ENCODE results near the gene B3GNT7. TPM values are rescaled to one million over a fixed set of nuclear protein-coding genes. Genes with fewer than 3 reads are reported as not detected.
"Not testable (repeated sequence)": the region's sequence is repeated elsewhere in the genome, so short reads cannot be mapped to it uniquely, and the experiment has no call there.

The B3GNT7 gene
- total RNA-seq, 4 donors from 2014 or later, result 3.0 to 5.7 (median 3.6) TPM

DNA sequence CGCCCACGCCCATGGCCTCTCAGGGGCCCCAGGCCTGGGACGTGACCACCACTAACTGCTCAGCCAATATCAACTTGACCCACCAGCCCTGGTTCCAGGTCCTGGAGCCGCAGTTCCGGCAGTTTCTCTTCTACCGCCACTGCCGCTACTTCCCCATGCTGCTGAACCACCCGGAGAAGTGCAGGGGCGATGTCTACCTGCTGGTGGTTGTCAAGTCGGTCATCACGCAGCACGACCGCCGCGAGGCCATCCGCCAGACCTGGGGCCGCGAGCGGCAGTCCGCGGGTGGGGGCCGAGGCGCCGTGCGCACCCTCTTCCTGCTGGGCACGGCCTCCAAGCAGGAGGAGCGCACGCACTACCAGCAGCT is 2.4 kb downstream of the B3GNT7 start:
- ATAC-seq, result no peak
- H3K27me3 ChIP-seq, result peaks cover 40% of the 10 kb centered on the region
- 90% methylated on average over 3 of the region's 28 CpGs; no CpG with 5 or more reads in 1 of the 2 donors for WGBS, 2 donors (ENCODE audit: low coverage in 1 of 2)
- TF ChIP-seq POLR2AphosphoS5 (IDR thresholded peaks at IDR 0.05) (no peak), EP300 (IDR thresholded peaks at IDR 0.05) (no peak), POLR2A (IDR thresholded peaks at IDR 0.05) (no peak)
- TF ChIP-seq, protein P1, sequence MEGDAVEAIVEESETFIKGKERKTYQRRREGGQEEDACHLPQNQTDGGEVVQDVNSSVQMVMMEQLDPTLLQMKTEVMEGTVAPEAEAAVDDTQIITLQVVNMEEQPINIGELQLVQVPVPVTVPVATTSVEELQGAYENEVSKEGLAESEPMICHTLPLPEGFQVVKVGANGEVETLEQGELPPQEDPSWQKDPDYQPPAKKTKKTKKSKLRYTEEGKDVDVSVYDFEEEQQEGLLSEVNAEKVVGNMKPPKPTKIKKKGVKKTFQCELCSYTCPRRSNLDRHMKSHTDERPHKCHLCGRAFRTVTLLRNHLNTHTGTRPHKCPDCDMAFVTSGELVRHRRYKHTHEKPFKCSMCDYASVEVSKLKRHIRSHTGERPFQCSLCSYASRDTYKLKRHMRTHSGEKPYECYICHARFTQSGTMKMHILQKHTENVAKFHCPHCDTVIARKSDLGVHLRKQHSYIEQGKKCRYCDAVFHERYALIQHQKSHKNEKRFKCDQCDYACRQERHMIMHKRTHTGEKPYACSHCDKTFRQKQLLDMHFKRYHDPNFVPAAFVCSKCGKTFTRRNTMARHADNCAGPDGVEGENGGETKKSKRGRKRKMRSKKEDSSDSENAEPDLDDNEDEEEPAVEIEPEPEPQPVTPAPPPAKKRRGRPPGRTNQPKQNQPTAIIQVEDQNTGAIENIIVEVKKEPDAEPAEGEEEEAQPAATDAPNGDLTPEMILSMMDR (IDR thresholded peaks at IDR 0.05), result no peak
- peaks cover 0 to 45% (median 3%) of the 10 kb centered on the region in 3 donors for H3K4me1 ChIP-seq
- H3K4me3 ChIP-seq, result no peak overlapping the region
- H3K36me3 ChIP-seq, result no peaks in the 10 kb centered on the region
- H3K27ac ChIP-seq, result no peak overlapping the region
- H3K9me3 ChIP-seq, result no peaks in the 10 kb centered on the region

- Histone ChIP-seq H3K27me3 (peaks cover 34% of the 10 kb centered on the region), H3K4me1 (peaks cover 0 to 45% (median 3%) of the 10 kb centered on the region in 3 donors), H3K4me3 (no peak overlapping the region), H3K9me3 (no peaks in the 10 kb centered on the region), H3K36me3 (no peaks in the 10 kb centered on the region), H3K27ac (no peak overlapping the region)
- WGBS, 2 donors (ENCODE audit: low coverage in 1 of 2), result no CpG with 5 or more reads among the region's 27 CpGs
- no peak for ATAC-seq
- no peak for TF ChIP-seq POLR2A (IDR thresholded peaks at IDR 0.05)
- TF ChIP-seq, protein P1 (IDR thresholded peaks at IDR 0.05), result no peak
- no peak for TF ChIP-seq POLR2AphosphoS5 (IDR thresholded peaks at IDR 0.05)
- TF ChIP-seq EP300 (IDR thresholded peaks at IDR 0.05), result no peak
Observed at GRCh38 chr2:231398585-231398984, 3.1 kb downstream of the B3GNT7 start.

- Histone ChIP-seq H3K27ac (peak overlapping the region in 2 of 4 donors; percentile 17 to 38), H3K4me3 (no peak overlapping the region), H3K4me1 (peaks cover 0 to 45% (median 3%) of the 10 kb centered on the region in 3 donors), H3K9me3 (no peaks in the 10 kb centered on the region), H3K27me3 (peaks cover 27% of the 10 kb centered on the region), H3K36me3 (no peaks in the 10 kb centered on the region)
- WGBS, 2 donors (ENCODE audit: low coverage in 1 of 2), result no CpG with 5 or more reads among the region's 23 CpGs
- no peak for ATAC-seq
- TF ChIP-seq EP300 (IDR thresholded peaks at IDR 0.05) (no peak), POLR2AphosphoS5 (IDR thresholded peaks at IDR 0.05) (no peak), POLR2A (IDR thresholded peaks at IDR 0.05) (no peak)
- TF ChIP-seq, protein P1 (IDR thresholded peaks at IDR 0.05), result no peak
Observed at GRCh38 chr2:231399046-231399852, 3.7 kb downstream of the B3GNT7 start.

DNA sequence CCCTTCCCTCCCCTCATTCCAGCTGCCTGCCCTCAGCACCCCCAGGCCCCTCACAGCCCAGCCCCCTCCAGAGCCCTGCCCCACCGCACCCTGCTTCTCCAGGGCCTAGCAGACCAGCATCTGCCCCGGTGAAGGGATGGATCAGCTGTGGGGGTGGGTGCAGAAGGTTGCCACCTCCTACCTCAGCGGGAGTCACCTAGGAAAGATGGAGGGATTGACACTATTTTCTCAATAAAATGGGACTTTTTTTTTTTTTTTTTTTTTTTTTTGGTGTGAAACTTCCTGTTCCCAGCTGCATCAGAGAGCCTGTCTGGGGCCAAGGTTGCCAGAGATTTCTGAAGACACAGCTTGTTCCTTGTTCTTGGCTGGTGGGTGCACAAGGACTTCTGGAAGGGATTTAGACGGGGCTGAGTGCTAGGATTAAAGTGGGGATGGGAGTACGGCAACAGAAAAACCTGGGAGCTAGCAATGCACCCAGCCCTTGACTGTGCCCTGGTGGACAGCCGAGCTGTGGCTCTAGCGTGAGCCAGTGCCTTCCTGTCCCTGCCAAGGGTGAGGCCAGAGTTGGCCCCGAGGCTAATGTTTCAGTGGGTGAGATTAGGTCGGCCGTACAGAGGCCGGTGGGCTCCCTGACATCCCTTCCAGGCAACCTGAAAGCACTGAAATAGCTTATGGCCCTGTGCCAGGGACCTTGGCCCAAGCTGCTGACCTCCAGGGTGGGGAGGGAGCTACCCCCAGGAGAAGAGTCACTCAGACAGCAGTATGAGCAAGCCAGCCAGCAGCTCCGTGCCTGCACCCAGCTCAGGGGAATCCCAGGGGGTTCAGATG is 4.6 kb downstream of the B3GNT7 start:
- TF ChIP-seq POLR2AphosphoS5 (IDR thresholded peaks at IDR 0.05) (no peak), POLR2A (IDR thresholded peaks at IDR 0.05) (no peak), EP300 (IDR thresholded peaks at IDR 0.05) (no peak)
- TF ChIP-seq, protein P1 (IDR thresholded peaks at IDR 0.05), result peak in 1 of 4 experiments; percentile 17

GRCh38 chr2:231400681-231401080 is 5.2 kb downstream of the B3GNT7 start:
- ATAC-seq, result not testable (repeated sequence)
- H3K27ac ChIP-seq, result peak overlapping the region in 2 of 4 donors; percentile 35 to 51

More for the DNA sequence above, 4.6 kb downstream of the B3GNT7 start:
- 21% methylated on average over 5 of the region's 12 CpGs; no CpG with 5 or more reads in 1 of the 2 donors for WGBS, 2 donors (ENCODE audit: low coverage in 1 of 2)
- Histone ChIP-seq H3K9me3 (no peaks in the 10 kb centered on the region), H3K4me1 (peaks cover 0 to 41% (median 3%) of the 10 kb centered on the region in 3 donors), H3K36me3 (no peaks in the 10 kb centered on the region), H3K27me3 (peaks cover 19% of the 10 kb centered on the region), H3K4me3 (peak overlapping the region in 1 of 2 donors; percentile 10), H3K27ac (peak overlapping the region in 3 of 4 donors; percentile 17 to 51 (median 35))
- ATAC-seq, result peak; percentile 46

DNA sequence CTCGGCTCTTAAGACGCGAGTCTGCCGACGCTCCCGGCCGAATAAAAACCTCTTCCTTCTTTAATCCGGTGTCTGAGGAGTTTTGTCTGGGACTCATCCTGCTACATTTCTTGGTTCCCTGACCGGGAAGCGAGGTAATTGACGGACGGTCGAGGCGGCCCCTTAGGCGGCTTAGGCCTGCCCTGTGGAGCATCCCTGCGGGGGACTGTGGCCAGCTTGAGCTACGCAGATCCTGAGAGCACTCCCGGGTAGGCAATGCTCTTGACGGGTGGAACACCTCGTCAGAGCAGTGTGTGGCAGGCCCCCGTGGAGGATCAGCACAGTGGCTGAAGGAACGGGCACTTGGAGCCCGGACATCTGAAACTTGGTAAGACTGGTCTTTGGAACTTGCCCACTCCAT is 5.6 kb downstream of the B3GNT7 start:
- ATAC-seq, H3K4me3 ChIP-seq, H3K36me3 ChIP-seq, H3K9me3 ChIP-seq, H3K27ac ChIP-seq, H3K27me3 ChIP-seq: not testable (repeated sequence)
- peaks cover 0 to 37% (median 1%) of the 10 kb centered on the region in 3 donors for H3K4me1 ChIP-seq
- WGBS, 2 donors (ENCODE audit: low coverage in 1 of 2), result 90% methylated on average over 9 of the region's 23 CpGs; no CpG with 5 or more reads in 1 of the 2 donors

More at GRCh38 chr2:231400681-231401080, 5.2 kb downstream of the B3GNT7 start:
- H3K9me3 ChIP-seq, H3K36me3 ChIP-seq, H3K4me3 ChIP-seq: not testable (repeated sequence)
- peaks cover 13% of the 10 kb centered on the region for H3K27me3 ChIP-seq
- 69 to 78% methylated on average over 5 of the region's 8 CpGs for WGBS, 2 donors (ENCODE audit: low coverage in 1 of 2)
- peaks cover 0 to 37% (median 3%) of the 10 kb centered on the region in 3 donors for H3K4me1 ChIP-seq

GRCh38 chr2:231403421-231404182 is 8.1 kb downstream of the B3GNT7 start:
- ATAC-seq, H3K9me3 ChIP-seq, H3K36me3 ChIP-seq, H3K27me3 ChIP-seq, H3K27ac ChIP-seq, H3K4me3 ChIP-seq: not testable (repeated sequence)
- H3K4me1 ChIP-seq, result peaks cover 0 to 34% (median 0%) of the 10 kb centered on the region in 3 donors
- 57 to 59% methylated on average over 2 to 12 of the region's 14 CpGs for WGBS, 2 donors (ENCODE audit: low coverage in 1 of 2)
